ENCODE results near the gene TRPM2.
A peak's percentile ranks its signal among the peaks of the same experiment; 100 is the strongest.

The TRPM2 gene

GRCh38 chr21:44329086-44329889 is 24.1 kb upstream of the TRPM2 start:
- peaks cover 58% of the 10 kb centered on the region for H3K36me3 ChIP-seq (ENCODE audit: insufficient read depth, low read length)
- no peaks in the 10 kb centered on the region for H3K4me1 ChIP-seq (ENCODE audit: insufficient read depth, low read length)
- no peak overlapping the region for H3K4me2 ChIP-seq (ENCODE audit: insufficient read depth, low read length)
- TF ChIP-seq, protein P1, sequence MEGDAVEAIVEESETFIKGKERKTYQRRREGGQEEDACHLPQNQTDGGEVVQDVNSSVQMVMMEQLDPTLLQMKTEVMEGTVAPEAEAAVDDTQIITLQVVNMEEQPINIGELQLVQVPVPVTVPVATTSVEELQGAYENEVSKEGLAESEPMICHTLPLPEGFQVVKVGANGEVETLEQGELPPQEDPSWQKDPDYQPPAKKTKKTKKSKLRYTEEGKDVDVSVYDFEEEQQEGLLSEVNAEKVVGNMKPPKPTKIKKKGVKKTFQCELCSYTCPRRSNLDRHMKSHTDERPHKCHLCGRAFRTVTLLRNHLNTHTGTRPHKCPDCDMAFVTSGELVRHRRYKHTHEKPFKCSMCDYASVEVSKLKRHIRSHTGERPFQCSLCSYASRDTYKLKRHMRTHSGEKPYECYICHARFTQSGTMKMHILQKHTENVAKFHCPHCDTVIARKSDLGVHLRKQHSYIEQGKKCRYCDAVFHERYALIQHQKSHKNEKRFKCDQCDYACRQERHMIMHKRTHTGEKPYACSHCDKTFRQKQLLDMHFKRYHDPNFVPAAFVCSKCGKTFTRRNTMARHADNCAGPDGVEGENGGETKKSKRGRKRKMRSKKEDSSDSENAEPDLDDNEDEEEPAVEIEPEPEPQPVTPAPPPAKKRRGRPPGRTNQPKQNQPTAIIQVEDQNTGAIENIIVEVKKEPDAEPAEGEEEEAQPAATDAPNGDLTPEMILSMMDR (IDR thresholded peaks at IDR 0.05; ENCODE audit: borderline replicate concordance, extremely low read depth, low read length, poor library complexity, severe bottlenecking), result no peak
- no peak for TF ChIP-seq EZH2 (IDR thresholded peaks at IDR 0.05; ENCODE audit: borderline replicate concordance, low read depth, low read length, severe bottlenecking)
- DNase-seq (no peak), ATAC-seq (ENCODE audit: insufficient read depth, low read depth) (0 out of 3 replicates have a peak, but pooled peaks have one; percentile 1)
- no peak overlapping the region for H3K9ac ChIP-seq (ENCODE audit: low read depth, low read length)
- no peak overlapping the region for H3K27ac ChIP-seq (ENCODE audit: low read length)
- H3K79me2 ChIP-seq (ENCODE audit: insufficient read depth, low read length), result no peaks in the 10 kb centered on the region
- H3K9me3 ChIP-seq (ENCODE audit: insufficient read depth, low read length, severe bottlenecking), result no peaks in the 10 kb centered on the region
- H4K20me1 ChIP-seq (ENCODE audit: insufficient read depth, low read length), result peaks cover 35% of the 10 kb centered on the region
- H3K27me3 ChIP-seq (ENCODE audit: insufficient read depth, low read length, poor library complexity), result no peaks in the 10 kb centered on the region
- H3K4me3 ChIP-seq (ENCODE audit: low read depth in 1 of 2, low read length in 2 of 2), result no peak overlapping the region
- no peak overlapping the region for H2AFZ ChIP-seq (ENCODE audit: low read depth, low read length)

- Histone ChIP-seq H3K36me3 (ENCODE audit: insufficient read depth, low read length) (peaks cover 54% of the 10 kb centered on the region), H3K4me3 (ENCODE audit: low read depth in 1 of 2, low read length in 2 of 2) (no peak overlapping the region), H3K27ac (ENCODE audit: low read length) (no peak overlapping the region), H3K9me3 (ENCODE audit: insufficient read depth, low read length, severe bottlenecking) (no peaks in the 10 kb centered on the region), H2AFZ (ENCODE audit: low read depth, low read length) (no peak overlapping the region), H3K9ac (ENCODE audit: low read depth, low read length) (no peak overlapping the region), H3K4me1 (ENCODE audit: insufficient read depth, low read length) (no peaks in the 10 kb centered on the region), H3K79me2 (ENCODE audit: insufficient read depth, low read length) (no peaks in the 10 kb centered on the region), H4K20me1 (ENCODE audit: insufficient read depth, low read length) (peaks cover 35% of the 10 kb centered on the region), H3K4me2 (ENCODE audit: insufficient read depth, low read length) (no peak overlapping the region), H3K27me3 (ENCODE audit: insufficient read depth, low read length, poor library complexity) (no peaks in the 10 kb centered on the region)
- DNase-seq (no peak), ATAC-seq (ENCODE audit: insufficient read depth, low read depth) (peak; percentile 5; the same call in 1 of the 3 replicates)
- no peak for TF ChIP-seq EZH2 (IDR thresholded peaks at IDR 0.05; ENCODE audit: borderline replicate concordance, low read depth, low read length, severe bottlenecking)
- TF ChIP-seq, protein P1 (IDR thresholded peaks at IDR 0.05; ENCODE audit: borderline replicate concordance, extremely low read depth, low read length, poor library complexity, severe bottlenecking), result no peak
These were observed 23.3 kb upstream of the TRPM2 start for GRCh38 chr21:44329971-44330681.

GRCh38 chr21:44330698-44331097 is 22.7 kb upstream of the TRPM2 start:
- ATAC-seq (ENCODE audit: insufficient read depth, low read depth), result 0 out of 3 replicates have a peak, but pooled peaks have one; percentile 9
- no peaks in the 10 kb centered on the region for H3K9me3 ChIP-seq (ENCODE audit: insufficient read depth, low read length, severe bottlenecking)
- no peaks in the 10 kb centered on the region for H3K4me1 ChIP-seq (ENCODE audit: insufficient read depth, low read length)
- peaks cover 35% of the 10 kb centered on the region for H4K20me1 ChIP-seq (ENCODE audit: insufficient read depth, low read length)
- H2AFZ ChIP-seq (ENCODE audit: low read depth, low read length), result no peak overlapping the region
- no peaks in the 10 kb centered on the region for H3K79me2 ChIP-seq (ENCODE audit: insufficient read depth, low read length)
- no peak for DNase-seq
- TF ChIP-seq, protein P1 (IDR thresholded peaks at IDR 0.05; ENCODE audit: borderline replicate concordance, extremely low read depth, low read length, poor library complexity, severe bottlenecking), result no peak
- no peak for TF ChIP-seq EZH2 (IDR thresholded peaks at IDR 0.05; ENCODE audit: borderline replicate concordance, low read depth, low read length, severe bottlenecking)
- no peak overlapping the region for H3K4me2 ChIP-seq (ENCODE audit: insufficient read depth, low read length)
- no peak overlapping the region for H3K4me3 ChIP-seq (ENCODE audit: low read depth in 1 of 2, low read length in 2 of 2)
- no peak overlapping the region for H3K27ac ChIP-seq (ENCODE audit: low read length)
- H3K27me3 ChIP-seq (ENCODE audit: insufficient read depth, low read length, poor library complexity), result no peaks in the 10 kb centered on the region
- no peak overlapping the region for H3K9ac ChIP-seq (ENCODE audit: low read depth, low read length)
- H3K36me3 ChIP-seq (ENCODE audit: insufficient read depth, low read length), result peaks cover 54% of the 10 kb centered on the region

Data from DND-41 (cell line).